Measurements from ENCODE around the gene ATAD2B.
"Not testable (repeated sequence)": the region's sequence is repeated elsewhere in the genome, so short reads cannot be mapped to it uniquely, and the experiment has no call there.

ATAD2B gene

GRCh38 chr2:23926750-23927571 lies at the start of gene ATAD2B:
TSS of gene ATAD2B (minus strand) at chr2:23927123. CDS start at chr2:23926770, 353 bp downstream.
- in situ Hi-C loops (cut with HindIII; ENCODE audit: low sequenced_read_pairs): no loop called here

GRCh38 chr2:23967846-23968245 lies 40.9 kb upstream of the ATAD2B start:
- in situ Hi-C loops (cut with HindIII; ENCODE audit: low sequenced_read_pairs): no loop called here

DNA sequence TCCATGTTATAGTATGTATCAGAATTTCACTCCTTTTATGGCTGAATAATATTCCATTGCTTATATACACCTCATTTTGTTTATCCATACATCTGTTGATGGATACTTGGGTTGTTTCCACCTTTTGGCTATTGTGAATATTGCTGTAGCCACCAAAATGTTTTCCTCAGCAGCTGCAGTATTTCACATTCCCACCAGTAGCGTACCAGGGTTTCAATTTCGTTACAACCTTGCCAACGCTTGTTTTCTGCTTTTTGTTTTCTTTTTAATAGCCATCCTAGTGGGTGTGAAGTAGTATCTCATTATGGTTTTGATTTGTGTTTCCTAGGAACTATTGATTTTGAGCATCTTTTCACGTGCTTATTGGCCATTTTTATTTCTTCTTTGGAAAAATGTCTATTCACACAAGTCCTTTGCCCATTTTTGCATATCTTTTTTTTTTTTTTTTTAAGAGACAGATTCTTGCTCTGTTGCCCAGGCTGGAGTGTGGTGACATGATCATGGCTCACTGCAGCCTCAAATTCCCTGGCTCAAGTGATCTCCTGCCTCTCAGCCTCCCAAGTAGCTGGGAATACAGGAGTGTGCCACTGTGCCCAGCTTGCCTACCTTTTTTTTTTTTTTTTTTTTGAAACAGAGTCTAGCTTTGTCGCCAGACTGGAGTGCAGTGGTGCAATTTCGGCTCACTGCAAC lies 27.5 kb upstream of the ATAD2B start:
- in situ Hi-C loops (cut with HindIII; ENCODE audit: low sequenced_read_pairs): no loop called here

DNA sequence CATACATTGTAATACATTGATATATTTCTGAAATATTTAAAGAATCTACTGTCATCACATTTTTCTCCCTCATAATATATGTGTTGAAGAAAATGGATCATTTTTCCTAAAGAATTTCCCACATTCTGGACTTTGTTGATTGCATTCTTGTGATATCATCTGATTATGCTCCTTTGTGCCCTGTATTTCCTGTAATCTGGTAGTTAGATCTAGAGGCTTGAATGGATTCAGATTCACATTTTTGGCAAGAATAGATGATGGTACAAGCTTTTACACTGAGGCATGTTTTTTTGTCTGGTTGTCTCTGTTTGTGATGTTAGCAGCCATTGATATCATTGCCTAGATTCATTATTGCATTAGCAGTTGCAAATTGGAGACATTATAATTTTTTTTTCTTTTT lies 26.7 kb upstream of the ATAD2B start:
- in situ Hi-C loops (cut with HindIII; ENCODE audit: low sequenced_read_pairs): no loop called here

DNA sequence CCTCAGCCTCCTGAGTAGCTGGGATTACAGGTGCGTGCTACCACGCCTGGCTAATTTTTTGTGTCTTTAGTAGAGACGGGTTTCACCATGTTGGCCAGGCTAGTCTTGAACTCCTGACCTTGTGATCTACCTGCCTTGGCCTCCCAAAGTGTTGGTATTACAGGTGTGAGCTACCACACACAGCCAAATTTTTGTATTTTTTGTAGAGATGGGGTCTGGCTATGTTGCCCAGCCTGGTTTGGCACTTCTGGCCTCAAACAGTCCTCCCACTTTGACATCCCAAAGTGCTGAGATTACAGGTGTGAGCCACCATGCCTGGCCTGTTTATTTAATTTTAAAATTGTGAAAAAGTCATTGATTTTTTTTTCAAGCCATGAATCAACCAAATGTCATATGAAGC lies 25.6 kb upstream of the ATAD2B start:
- in situ Hi-C loops (cut with HindIII; ENCODE audit: low sequenced_read_pairs): not testable (repeated sequence)

GRCh38 chr2:23947350-23947749 lies 20.4 kb upstream of the ATAD2B start:
- in situ Hi-C loops (cut with HindIII; ENCODE audit: low sequenced_read_pairs): no loop called here

DNA sequence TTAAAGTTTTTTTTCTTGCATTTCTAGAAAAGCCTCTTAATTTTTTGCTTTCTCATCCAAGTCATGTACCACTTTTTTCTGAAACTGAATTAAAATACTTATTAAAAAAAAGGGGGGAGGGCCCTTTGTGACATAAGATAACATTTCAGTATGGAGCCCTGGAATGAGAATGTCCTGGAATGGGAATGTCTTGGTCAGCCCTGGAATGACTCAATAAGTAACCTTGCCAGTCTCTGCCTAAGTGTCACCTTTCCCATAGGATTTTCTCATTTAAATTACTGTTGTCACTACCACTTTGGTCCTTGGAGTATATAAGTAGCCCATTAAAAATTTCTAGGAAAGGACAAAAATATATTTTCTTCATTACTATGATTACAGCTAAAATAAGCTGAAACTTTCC lies 18.1 kb upstream of the ATAD2B start:
- in situ Hi-C loops (cut with HindIII; ENCODE audit: low sequenced_read_pairs): no loop called here

GRCh38 chr2:23944527-23944926 lies 17.6 kb upstream of the ATAD2B start:
- in situ Hi-C loops (cut with HindIII; ENCODE audit: low sequenced_read_pairs): no loop called here

DNA sequence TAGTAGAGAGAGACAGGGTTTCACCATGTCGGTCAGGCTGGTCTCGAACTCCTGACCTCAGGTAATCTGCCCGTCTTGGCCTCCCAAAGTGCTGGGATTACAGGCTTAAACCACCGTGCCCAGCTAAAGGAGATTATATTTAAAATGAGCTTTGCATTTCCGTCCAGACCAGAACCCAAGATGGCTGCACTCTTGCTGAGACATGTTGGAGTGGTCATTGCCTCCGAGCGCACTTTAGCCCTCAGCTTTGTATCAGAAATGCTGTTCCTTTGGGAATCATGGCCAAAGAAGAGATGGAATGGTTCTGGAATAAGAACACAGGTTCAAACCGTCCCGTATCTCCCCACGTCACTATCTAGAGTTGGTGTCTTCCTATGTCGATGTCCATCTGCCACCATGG lies 16.7 kb upstream of the ATAD2B start:
- in situ Hi-C loops (cut with HindIII; ENCODE audit: low sequenced_read_pairs): no loop called here

GRCh38 chr2:23941644-23942043 lies 14.7 kb upstream of the ATAD2B start:
- in situ Hi-C loops (cut with HindIII; ENCODE audit: low sequenced_read_pairs): no loop called here

DNA sequence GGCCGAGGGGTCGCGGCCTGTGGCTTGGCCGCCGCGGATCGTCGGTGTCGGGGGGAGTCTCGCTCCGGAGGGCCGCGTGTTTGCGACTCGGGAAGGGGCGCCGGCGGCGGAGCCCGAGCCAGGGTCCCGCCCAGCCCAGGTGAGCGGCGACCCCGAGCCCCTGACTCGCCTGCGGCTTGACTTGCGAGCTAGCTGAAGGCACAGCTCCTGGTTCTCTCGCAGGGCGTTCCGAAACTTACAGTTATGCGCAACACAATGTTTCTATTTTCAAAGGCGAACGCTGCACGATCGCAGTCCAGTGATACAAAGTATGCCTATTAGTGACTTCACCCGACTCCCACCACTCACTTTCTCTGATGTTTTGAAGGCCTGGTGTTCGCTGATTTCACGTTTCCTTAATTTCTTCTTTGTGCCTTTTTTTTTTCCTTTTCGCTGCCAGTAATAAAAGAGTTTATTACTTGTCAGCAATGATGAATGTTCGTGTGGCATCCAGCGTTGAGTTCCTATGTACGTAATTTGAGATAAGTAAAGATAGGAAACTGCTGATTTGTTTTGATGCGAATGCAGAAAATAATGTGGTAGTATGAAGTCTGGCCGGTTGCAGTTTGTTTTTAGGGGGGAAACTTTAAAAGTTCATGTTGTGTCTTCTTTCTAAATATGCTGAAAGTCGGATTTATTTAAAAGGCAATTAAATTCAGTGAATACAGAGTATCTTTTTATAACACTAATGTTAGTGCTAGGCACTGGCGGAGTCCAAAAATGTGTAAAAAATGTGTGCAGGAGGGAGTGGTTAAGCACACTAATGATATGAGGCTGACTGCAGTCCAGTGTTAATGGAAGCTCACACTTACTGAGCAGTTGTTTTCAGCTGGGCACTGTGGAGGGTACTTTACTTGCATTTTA lies 14.0 kb upstream of the ATAD2B start:
- in situ Hi-C loops (cut with HindIII; ENCODE audit: low sequenced_read_pairs): no loop called here

DNA sequence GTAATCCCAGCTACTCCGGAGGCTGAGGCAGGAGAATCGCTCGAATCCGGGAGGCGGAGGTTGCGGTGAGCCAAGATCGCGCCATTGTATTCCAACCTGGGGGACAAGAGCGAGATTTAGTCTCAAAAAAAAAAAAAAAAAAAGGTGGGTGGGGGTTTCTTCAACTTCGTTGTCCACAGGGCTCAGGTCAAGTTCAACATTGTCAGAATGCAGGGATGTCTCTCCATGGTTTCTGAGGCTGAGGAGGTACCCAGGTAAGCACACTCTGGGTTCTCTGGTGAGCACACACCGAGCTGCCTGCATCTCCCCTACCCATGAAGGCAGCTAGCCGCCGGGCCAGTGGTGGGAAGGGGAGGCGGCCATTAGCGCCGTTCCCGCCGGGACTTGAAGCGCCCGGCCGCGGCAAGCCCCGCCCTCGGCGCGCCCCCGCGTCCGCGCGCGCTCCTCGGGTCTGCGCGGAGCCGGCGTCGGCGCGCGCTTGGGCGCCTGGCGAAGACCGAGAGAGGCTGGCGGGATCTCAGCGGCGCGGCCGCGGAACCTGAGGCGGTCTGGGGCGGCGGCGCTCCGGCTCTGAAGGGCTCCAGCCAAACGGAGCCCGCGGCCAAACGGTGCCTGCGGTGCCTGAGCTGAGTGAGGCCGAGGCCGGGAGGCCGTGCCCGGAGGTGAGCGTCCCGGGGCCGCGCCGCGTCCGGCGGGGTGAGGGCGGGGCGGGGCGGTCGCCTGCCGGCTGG lies 13.2 kb upstream of the ATAD2B start, which contains the start of gene UBXN2A:
Gene UBXN2A (plus strand): TSS at position 477 of the 731 bp plus-strand sequence. CDS start 17,852 bp downstream, outside the sequence.
- in situ Hi-C loops (cut with HindIII; ENCODE audit: low sequenced_read_pairs): no loop called here

- in situ Hi-C loops (cut with HindIII; ENCODE audit: low sequenced_read_pairs): no loop called here
These were observed 7.3 kb upstream of the ATAD2B start for GRCh38 chr2:23934259-23934658.

GRCh38 chr2:23926290-23926749 lies 603 bp downstream of the ATAD2B start:
- in situ Hi-C loops (cut with HindIII; ENCODE audit: low sequenced_read_pairs): no loop called here

DNA sequence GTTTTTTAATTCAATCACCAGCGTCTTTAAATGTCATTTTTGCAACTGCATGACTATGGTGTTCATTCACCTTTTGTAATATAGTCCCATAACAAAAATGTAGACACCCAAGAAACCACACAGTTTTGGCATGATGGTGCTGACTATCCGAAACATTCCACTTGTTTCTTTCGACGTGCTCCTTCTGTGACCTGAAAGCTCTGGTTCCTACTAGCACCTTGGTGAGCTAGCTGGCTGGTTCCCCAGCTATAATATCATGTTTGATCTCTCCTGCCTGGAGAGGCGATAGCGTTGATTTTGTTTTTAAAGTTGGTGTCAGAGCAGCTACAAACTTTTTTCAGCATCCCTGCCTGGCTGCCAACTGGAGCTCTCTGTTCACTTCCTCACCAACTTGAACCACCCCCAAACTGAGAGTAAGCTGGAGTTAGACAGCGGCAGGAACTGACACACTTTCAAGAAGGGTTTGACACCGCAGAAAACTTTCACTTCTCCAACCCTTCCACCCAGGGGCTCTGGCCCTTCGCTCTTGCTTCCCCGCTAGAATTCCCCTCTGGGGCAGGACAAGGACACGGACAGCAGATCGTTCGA lies 1.1 kb downstream of the ATAD2B start:
- in situ Hi-C loops (cut with HindIII; ENCODE audit: low sequenced_read_pairs): no loop called here

- in situ Hi-C loops (cut with HindIII; ENCODE audit: low sequenced_read_pairs): no loop called here
These were observed 2.1 kb downstream of the ATAD2B start for GRCh38 chr2:23924589-23925359.

GRCh38 chr2:23918837-23919489 lies 8.0 kb downstream of the ATAD2B start:
- in situ Hi-C loops (cut with HindIII; ENCODE audit: low sequenced_read_pairs): no loop called here

DNA sequence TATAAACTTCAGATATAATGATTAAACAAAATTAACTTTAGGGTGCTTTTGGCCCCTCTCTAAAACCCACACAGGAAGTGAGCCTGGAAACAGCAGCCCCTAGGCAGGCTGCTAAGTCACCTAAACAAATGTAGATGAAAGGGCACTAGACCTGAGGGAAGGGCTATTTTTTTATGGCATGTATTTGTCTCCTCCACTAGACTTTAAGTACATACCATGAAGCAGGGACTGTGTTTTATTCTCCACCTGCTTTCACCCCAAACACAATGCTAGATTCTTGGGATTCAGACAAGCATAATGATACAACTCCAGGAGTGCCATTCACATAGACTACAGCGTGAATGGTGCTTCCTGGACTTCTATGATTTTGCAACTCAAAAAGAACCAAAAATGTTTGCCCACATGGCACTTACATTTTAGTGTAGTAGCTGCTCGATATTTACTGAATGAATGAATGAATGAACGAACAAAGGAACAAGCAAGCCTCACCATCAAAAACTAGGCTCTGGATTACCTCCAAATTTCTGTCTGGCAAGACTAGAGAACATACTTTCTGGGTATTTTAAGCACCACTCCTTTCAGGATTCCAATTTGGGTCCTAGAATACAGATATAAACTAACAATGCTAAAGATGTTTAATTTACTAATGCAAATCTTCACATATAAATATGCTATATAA lies 10.1 kb downstream of the ATAD2B start:
- in situ Hi-C loops (cut with HindIII; ENCODE audit: low sequenced_read_pairs): no loop called here

All from DLD1 (cell line).